GM12878 (cell line): ENCODE results near the gene COPZ2. TPM values are rescaled to one million over a fixed set of nuclear protein-coding genes. Genes with fewer than 3 reads are reported as not detected.
A peak's percentile ranks its signal among the peaks of the same experiment; 100 is the strongest.

Experiments
- ATAC-seq: fragments of 200-7000 bp; cut with Tn5 transposase; 3 replicates; pipeline ENCODE4 v1.9.1; 2020; ENCODE audit warnings: mild to moderate bottlenecking, moderate library complexity
- BruUV-seq: library from RNA; stranded (reverse); fragments of 400-500 nt; replicated peaks from 2 replicates; lab custom pipeline; 2021; lab: Mats Ljungman, UMichigan
- CTCF ChIA-PET: fragments of 300-600 bp; sonication (Branson Sonifier 250); formaldehyde crosslinking; extraction: SDS; loops from one replicate; lab custom pipeline; 2021; ENCODE audit warnings: inconsistent platforms; lab: Yijun Ruan, JAX
- POLR2A ChIA-PET: fragments of 350-600 bp; formaldehyde crosslinking; extraction: SDS; loops from one replicate; lab custom pipeline; 2021; ENCODE audit warnings: inconsistent platforms; lab: Charles Lee
- RAD21 ChIA-PET: fragments of 300-600 bp; sonication (Branson Sonifier 250); formaldehyde crosslinking; loops from one replicate; lab custom pipeline; 2023; ENCODE audit warnings: antibody characterized with exemption; ENCODE audit not compliant: unreplicated experiment; lab: Charles Lee
- SMC1A ChIA-PET: fragments of 300-600 bp; sonication (Branson Sonifier 250); formaldehyde crosslinking; loops from one replicate; lab custom pipeline; 2023; ENCODE audit not compliant: unreplicated experiment, uncharacterized antibody; lab: Charles Lee
- DNase-seq: peaks from one replicate; pipeline ENCODE4 v3.0.0-alpha.2; 2011; ENCODE audit warnings: low read depth, low spot score
- FAIRE-seq: peaks from 3 replicates; lab custom pipeline; 2011; peaks lifted over from hg19 to GRCh38; lab: Jason Lieb, UNC
- H2AFZ ChIP-seq: 2 replicates; pipeline ENCODE4 v1.6.0; 2011; ENCODE audit warnings: low read depth, low read length, control low read depth; ENCODE audit not compliant: control insufficient read depth
- H3K27ac ChIP-seq: 2 replicates; pipeline ENCODE4 v1.5.1; 2011; ENCODE audit warnings: control low read depth; ENCODE audit not compliant: control insufficient read depth, insufficient read depth
- H3K27me3 ChIP-seq, 2 experiments: replicated peaks in 1 of 2; 2 replicates each; pipeline versions ENCODE4 v1.6.0 to v1.6.1; 2011; ENCODE audit warnings: low read length in 1 of 2; ENCODE audit not compliant: control insufficient read depth in 2 of 2, insufficient read depth in 2 of 2
- H3K36me3 ChIP-seq, 2 experiments: 2 replicates each; pipeline ENCODE4 v1.5.1; 2011; ENCODE audit warnings: low read length in 1 of 2; ENCODE audit not compliant: control insufficient read depth in 2 of 2, insufficient read depth in 2 of 2
- H3K4me1 ChIP-seq: 2 replicates; pipeline ENCODE4 v1.6.1; 2011; ENCODE audit warnings: mild to moderate bottlenecking, low read length, moderate library complexity, mixed read lengths; ENCODE audit not compliant: control insufficient read depth, insufficient read depth
- H3K4me2 ChIP-seq: 2 replicates; pipeline ENCODE4 v1.6.0; 2011; ENCODE audit warnings: control low read depth; ENCODE audit not compliant: control insufficient read depth, insufficient read depth
- H3K4me3 ChIP-seq: fragments of 200-600 bp; sonication (generic); 2 replicates; pipeline ENCODE4 v1.5.1; 2016
- H3K79me2 ChIP-seq: 2 replicates; pipeline ENCODE4 v1.6.0; 2011; ENCODE audit warnings: low read length; ENCODE audit not compliant: control insufficient read depth, insufficient read depth
- H3K9ac ChIP-seq: 2 replicates; pipeline ENCODE4 v1.8.0; 2011; ENCODE audit warnings: low read length, control low read depth, mixed read lengths; ENCODE audit not compliant: control insufficient read depth, insufficient read depth
- H3K9me3 ChIP-seq: replicated peaks from 3 replicates; pipeline ENCODE4 v1.5.1; 2011; ENCODE audit warnings: mild to moderate bottlenecking, low read length; ENCODE audit not compliant: control insufficient read depth, insufficient read depth
- H4K20me1 ChIP-seq: 2 replicates; pipeline ENCODE4 v1.6.0; 2011; ENCODE audit not compliant: control insufficient read depth, insufficient read depth
- BRCA1 ChIP-seq: IDR thresholded peaks from 2 replicates; pipeline ENCODE4 v1.6.1; 2011; ENCODE audit warnings: low read depth, low read length, improper control_type of control experiment
- CEBPB ChIP-seq, 2 experiments: fragments of 150-350 bp in 1 of 2; IDR thresholded peaks; 2 replicates each; pipeline ENCODE4 v1.6.1; 2012 to 2014; ENCODE audit warnings: low read depth in 2 of 2, low read length in 2 of 2, borderline replicate concordance in 1 of 2, inconsistent platforms in 1 of 2
- POLR2A ChIP-seq: IDR thresholded peaks from 2 replicates; pipeline ENCODE4 v1.6.1; 2011; ENCODE audit warnings: low read depth, mild to moderate bottlenecking, low read length
- POLR2AphosphoS5 ChIP-seq: IDR thresholded peaks from 2 replicates; pipeline ENCODE4 v1.6.1; 2011; ENCODE audit warnings: mild to moderate bottlenecking, low read length, inconsistent platforms
- USF2 ChIP-seq: IDR thresholded peaks from 2 replicates; pipeline ENCODE4 v1.6.1; 2011; ENCODE audit warnings: low read depth, low read length, improper control_type of control experiment, borderline replicate concordance
- WGBS: methylation state at CpG from one replicate; pipeline ENCODE4 v1.1.6; 2016; ENCODE audit warnings: low lambda C conversion rate; ENCODE audit not compliant: insufficient replicate concordance, insufficient coverage; ENCODE audit errors: missing lambda C conversion rate; 5-methylcytosine and 5-hydroxymethylcytosine counted together
- in situ Hi-C: fragments of 300-500 bp; cut with MboI; formaldehyde crosslinking; loops from 9 replicates; pipeline ENCODE4 v1.14.3; 2018; ENCODE audit warnings: mixed read lengths
- intact Hi-C: fragments of 100-400 bp; cut with micrococcal nuclease; formaldehyde crosslinking; loops from one replicate; pipeline ENCODE4 v1.14.2; 2022; ENCODE audit not compliant: unreplicated experiment
- polyA plus RNA-seq, 11 experiments: library from polyadenylated mRNA; depleted of rRNA in 4 of 11; unstranded in 6 of 11; stranded (reverse) in 5 of 11; fragments of >200 nt; fragmentation: Nextera tagmentation in 4 of 11; fragmentation: Illumina TruSeq in 1 of 11; extraction: Ambion mirVana in 4 of 11; extraction: Trizol in 1 of 11; gene quantifications; 1 replicate in 1 of 11; 2 replicates in 10 of 11; pipeline versions ENCODE4 v1.2.1 to v1.2.3, GENCODE V29; 2011 to 2016; ENCODE audit warnings: inconsistent platforms in 2 of 11, missing spikeins in 2 of 11, low read depth in 1 of 11
- total RNA-seq, 4 experiments: library from RNA; depleted of rRNA in 3 of 4; stranded (reverse); fragments of >200 nt in 3 of 4; fragmentation: Illumina TruSeq in 1 of 4; extraction: Trizol in 1 of 4; gene quantifications; 2 replicates each; pipeline versions ENCODE4 v1.2.1 to v1.2.3, GENCODE V29; 2013 to 2021

Gene COPZ2
- total and polyA plus RNA-seq, 10 of the 15 experiments (the other 5 are each of a cell fraction or from before 2014, with no cell fraction given) = 0.20 to 4.3 (median 2.6) TPM

DNA sequence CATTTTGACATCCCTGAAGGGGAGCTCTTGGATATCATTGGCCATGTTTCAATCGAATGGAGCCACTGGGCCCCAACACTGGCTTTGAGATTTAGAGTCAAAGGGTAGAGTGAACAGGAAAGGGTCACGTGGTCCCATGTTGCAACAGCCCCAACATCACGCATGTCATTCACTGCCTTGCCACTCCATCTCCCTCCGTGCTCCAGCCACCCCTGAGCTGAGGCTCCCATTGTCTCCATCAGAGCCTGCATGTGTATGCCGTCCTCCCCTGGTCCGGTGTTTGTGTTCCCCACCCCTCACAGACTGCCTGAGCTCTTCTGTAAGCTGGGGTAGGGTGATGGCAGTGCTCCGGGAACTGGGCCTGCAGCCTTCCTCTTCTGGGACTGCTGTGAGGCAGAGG lies 22.7 kb upstream of the COPZ2 start:
- ChIA-PET RAD21 (interaction anchor here (0.6 to 2.5 kb wide), 3 partner anchors 11 to 106 kb away, joined by 3 to 6 read pairs (median 3); no protein-coding TSS in a partner anchor), POLR2A (interaction anchor here (1.6 to 3.0 kb wide), 2 partner anchors 10 to 33 kb away, joined by 3 to 11 read pairs; no protein-coding TSS in a partner anchor), SMC1A (interaction anchor here (0.7 kb wide), 1 partner anchor 866 kb away, joined by 4 read pairs; no protein-coding TSS in a partner anchor), CTCF (interaction anchor here (2.9 kb wide), 1 partner anchor 34 kb away, joined by 19 read pairs; no protein-coding TSS in a partner anchor)
- Histone ChIP-seq H3K4me1 (peaks cover 14% of the 10 kb centered on the region), H3K79me2 (peaks cover 30% of the 10 kb centered on the region), H3K4me2 (no peak overlapping the region), H4K20me1 (no peaks in the 10 kb centered on the region), H3K9ac (no peak overlapping the region), H3K27me3 (no peaks in the 10 kb centered on the region), H3K27ac (no peak overlapping the region), H3K9me3 (no peaks in the 10 kb centered on the region), H3K36me3 (peaks cover 41 to 45% of the 10 kb centered on the region in 2 experiments), H3K4me3 (no peak overlapping the region), H2AFZ (no peak overlapping the region)
- TF ChIP-seq CEBPB (IDR thresholded peaks at IDR 0.05; ENCODE audit: borderline replicate concordance in 1 of 2, low read depth in 2 of 2, low read length in 2 of 2) (no peak), USF2 (no peak), POLR2AphosphoS5 (peak; percentile 37; the same call in 1 of the 2 replicates)
- 94% methylated on average over 7 of the region's 7 CpGs for WGBS
- ATAC-seq (no peak), DNase-seq (no peak), FAIRE-seq (no peak)
- intact Hi-C loops = no loop called here
- in situ Hi-C loops = no loop called here
- no TSS peak for BruUV-seq

- H4K20me1 ChIP-seq = no peaks in the 10 kb centered on the region
- BruUV-seq = TSS peak; percentile 38
- DNase-seq = no peak
Measured at GRCh38 chr17:48059125-48059668, 21.6 kb upstream of the COPZ2 start.

More at GRCh38 chr17:48059125-48059668, 21.6 kb upstream of the COPZ2 start:
- intact Hi-C loops (no loop called here), in situ Hi-C loops (no loop called here)
- H3K4me3 ChIP-seq = no peak overlapping the region
- H3K4me2 ChIP-seq = no peak overlapping the region
- H3K4me1 ChIP-seq = peaks cover 17% of the 10 kb centered on the region
- H3K9ac ChIP-seq = no peak overlapping the region
- FAIRE-seq (no peak), ATAC-seq (no peak)
- H2AFZ ChIP-seq = no peak overlapping the region
- ChIA-PET RAD21 (interaction anchor here (5.7 kb wide), 1 partner anchor 33 kb away, joined by 32 read pairs; no protein-coding TSS in a partner anchor), SMC1A (interaction anchor here (1.0 to 3.9 kb wide), 5 partner anchors 10 to 28 kb away, joined by 3 to 15 read pairs (median 5); no protein-coding TSS in a partner anchor), CTCF (interaction anchor here (1.3 to 7.2 kb wide), 4 partner anchors 9 to 33 kb away, joined by 5 to 43 read pairs (median 21); no protein-coding TSS in a partner anchor), POLR2A (interaction anchor here (1.6 to 2.2 kb wide), 2 partner anchors 10 to 32 kb away, joined by 3 to 15 read pairs; partner anchors contain the start of gene NFE2L1)
- H3K79me2 ChIP-seq = peaks cover 39% of the 10 kb centered on the region
- WGBS = 97% methylated on average over 32 of the region's 32 CpGs
- H3K27ac ChIP-seq = no peak overlapping the region
- no peaks in the 10 kb centered on the region for H3K9me3 ChIP-seq
- peaks cover 37 to 48% of the 10 kb centered on the region in 2 experiments for H3K36me3 ChIP-seq
- TF ChIP-seq BRCA1 (no peak), POLR2A (peak; percentile 33; the same call in 1 of the 2 replicates)
- H3K27me3 ChIP-seq = no peaks in the 10 kb centered on the region
